Mammary epithelial cell (primary cell): ENCODE data around the gene MAPK8IP1.

ENCODE experiments used
- EZH2 ChIP-seq: IDR thresholded peaks from 2 replicates; pipeline ENCODE4 v1.6.1; 2012; ENCODE audit warnings: low read length, inconsistent platforms, borderline replicate concordance
- TF ChIP-seq, protein P1 (sequence below), 2 donors: IDR thresholded peaks in 1 of 2; conservative IDR thresholded peaks in 1 of 2; 2 replicates each; pipeline ENCODE4 v1.5.1; 2011 to 2012; ENCODE audit warnings: inconsistent platforms in 2 of 2, low read length in 2 of 2, mild to moderate bottlenecking in 2 of 2, control low read depth in 1 of 2, low read depth in 1 of 2; ENCODE audit not compliant: insufficient read depth in 1 of 2; ENCODE audit errors: extremely low read depth in 1 of 2

DNA sequence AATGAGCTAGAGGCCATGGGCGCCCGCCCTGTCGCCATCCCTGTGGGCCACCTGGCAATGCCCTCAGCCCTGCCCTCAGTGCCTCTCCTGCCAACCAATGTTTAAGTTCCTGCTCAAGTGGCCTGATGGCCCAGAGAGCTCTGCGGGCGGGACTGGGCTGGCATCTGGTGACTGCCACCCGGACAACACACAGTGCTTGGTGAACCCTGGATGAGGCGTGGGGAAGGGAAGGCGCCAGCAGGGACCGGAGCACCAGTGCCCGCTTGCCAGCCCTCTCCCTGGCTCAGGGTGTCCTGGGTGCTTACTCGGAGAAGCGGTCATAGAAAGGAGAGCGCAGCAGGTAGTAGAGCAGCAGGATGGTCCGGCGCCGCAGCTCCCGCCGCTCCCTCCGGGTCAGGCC, 28.1 kb downstream of the MAPK8IP1 start:
- TF ChIP-seq, protein P1, sequence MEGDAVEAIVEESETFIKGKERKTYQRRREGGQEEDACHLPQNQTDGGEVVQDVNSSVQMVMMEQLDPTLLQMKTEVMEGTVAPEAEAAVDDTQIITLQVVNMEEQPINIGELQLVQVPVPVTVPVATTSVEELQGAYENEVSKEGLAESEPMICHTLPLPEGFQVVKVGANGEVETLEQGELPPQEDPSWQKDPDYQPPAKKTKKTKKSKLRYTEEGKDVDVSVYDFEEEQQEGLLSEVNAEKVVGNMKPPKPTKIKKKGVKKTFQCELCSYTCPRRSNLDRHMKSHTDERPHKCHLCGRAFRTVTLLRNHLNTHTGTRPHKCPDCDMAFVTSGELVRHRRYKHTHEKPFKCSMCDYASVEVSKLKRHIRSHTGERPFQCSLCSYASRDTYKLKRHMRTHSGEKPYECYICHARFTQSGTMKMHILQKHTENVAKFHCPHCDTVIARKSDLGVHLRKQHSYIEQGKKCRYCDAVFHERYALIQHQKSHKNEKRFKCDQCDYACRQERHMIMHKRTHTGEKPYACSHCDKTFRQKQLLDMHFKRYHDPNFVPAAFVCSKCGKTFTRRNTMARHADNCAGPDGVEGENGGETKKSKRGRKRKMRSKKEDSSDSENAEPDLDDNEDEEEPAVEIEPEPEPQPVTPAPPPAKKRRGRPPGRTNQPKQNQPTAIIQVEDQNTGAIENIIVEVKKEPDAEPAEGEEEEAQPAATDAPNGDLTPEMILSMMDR (conservative IDR thresholded peaks at IDR 0.05 in 1 of 2, IDR thresholded peaks at IDR 0.05 in 1 of 2; ENCODE audit: extremely low read depth in 1 of 2, insufficient read depth in 1 of 2, low read depth in 1 of 2, low read length in 2 of 2): no peak
- no peak for TF ChIP-seq EZH2
